WTC11 (cell line): ENCODE measurements around the gene ZIC4. TPM values are rescaled to one million over a fixed set of nuclear protein-coding genes. Genes with fewer than 3 reads are reported as not detected.

Source experiments
- ATAC-seq: fragments of 200-7000 bp; cut with Tn5 transposase; 2 replicates; pipeline ENCODE4 v1.10.0; 2021; ENCODE audit warnings: mild to moderate bottlenecking, moderate library complexity
- CTCF ChIA-PET: fragments of 300-600 bp; sonication (Branson Sonifier 250); formaldehyde crosslinking; loops from one replicate; lab custom pipeline; 2021; ENCODE audit warnings: antibody characterized with exemption; lab: Charles Lee
- POLR2A ChIA-PET: fragments of 350-600 bp; sonication (Branson Sonifier 250); formaldehyde crosslinking; loops from one replicate; lab custom pipeline; 2021; ENCODE audit warnings: antibody characterized with exemption; lab: Charles Lee
- DNase-seq: peaks from one replicate; pipeline ENCODE4 v3.0.0; 2021; ENCODE audit warnings: low spot score
- H3K27ac Mint-ChIP-seq: 2 replicates; pipeline ENCODE4 v1.8.0; 2021; ENCODE audit warnings: mixed read lengths
- H3K27me3 Mint-ChIP-seq: 2 replicates; pipeline ENCODE4 v1.8.0; 2021; ENCODE audit warnings: low read depth, mild to moderate bottlenecking, moderate library complexity, mixed read lengths
- H3K36me3 Mint-ChIP-seq: 2 replicates; pipeline ENCODE4 v1.8.0; 2021; ENCODE audit warnings: mixed read lengths
- H3K4me1 Mint-ChIP-seq: 2 replicates; pipeline ENCODE4 v1.8.0; 2022; ENCODE audit warnings: mixed read lengths
- H3K4me3 Mint-ChIP-seq: 2 replicates; pipeline ENCODE4 v1.8.0; 2021; ENCODE audit warnings: mild to moderate bottlenecking, moderate library complexity, mixed read lengths
- H3K9me3 Mint-ChIP-seq: 2 replicates; pipeline ENCODE4 v1.8.0; 2021; ENCODE audit warnings: mixed read lengths
- CBFB ChIP-seq: sonication (generic); formaldehyde crosslinking; IDR thresholded peaks from 2 replicates; pipeline ENCODE4 v1.8.1; 2022; ENCODE audit warnings: mild to moderate bottlenecking, low read depth, missing genetic modification reagents
- CREM ChIP-seq: sonication (generic); formaldehyde crosslinking; IDR thresholded peaks from 2 replicates; pipeline ENCODE4 v1.8.1; 2022; ENCODE audit warnings: mild to moderate bottlenecking, missing genetic modification reagents, moderate library complexity
- FOXK1 ChIP-seq: sonication (generic); formaldehyde crosslinking; IDR thresholded peaks from 2 replicates; pipeline ENCODE4 v1.8.0; 2022; ENCODE audit warnings: mild to moderate bottlenecking, moderate library complexity, missing genetic modification reagents
- GABPB1 ChIP-seq: sonication (generic); formaldehyde crosslinking; IDR thresholded peaks from 2 replicates; pipeline ENCODE4 v1.8.1; 2023; ENCODE audit warnings: mild to moderate bottlenecking, missing genetic modification reagents
- GRHL2 ChIP-seq: fragments of 250-450 bp; sonication (Bioruptor Pico); IDR thresholded peaks from 2 replicates; pipeline ENCODE4 v1.8.0; 2022; ENCODE audit warnings: mild to moderate bottlenecking, moderate library complexity; ENCODE audit not compliant: insufficient replicate concordance, severe bottlenecking
- MXD4 ChIP-seq: fragments of 250-450 bp; sonication (Bioruptor Pico); IDR thresholded peaks from 2 replicates; pipeline ENCODE4 v1.8.0; 2021; ENCODE audit warnings: mild to moderate bottlenecking, moderate library complexity, borderline replicate concordance
- NR2C2 ChIP-seq: sonication (generic); formaldehyde crosslinking; IDR thresholded peaks from 2 replicates; pipeline ENCODE4 v1.8.0; 2022; ENCODE audit warnings: mild to moderate bottlenecking, missing genetic modification reagents
- RELA ChIP-seq: sonication (generic); formaldehyde crosslinking; IDR thresholded peaks from 2 replicates; pipeline ENCODE4 v1.8.1; 2022; ENCODE audit warnings: missing genetic modification reagents, mild to moderate bottlenecking, borderline replicate concordance
- RORB ChIP-seq: fragments of 250-450 bp; sonication (Bioruptor Pico); IDR thresholded peaks from 2 replicates; pipeline ENCODE4 v1.9.0; 2021; ENCODE audit warnings: mild to moderate bottlenecking
- TP53 ChIP-seq: sonication (generic); formaldehyde crosslinking; IDR thresholded peaks from 2 replicates; pipeline ENCODE4 v1.8.1; 2023; ENCODE audit warnings: mild to moderate bottlenecking, missing genetic modification reagents
- ZBTB21 ChIP-seq: sonication (generic); formaldehyde crosslinking; IDR thresholded peaks from 2 replicates; pipeline ENCODE4 v1.8.1; 2023; ENCODE audit warnings: mild to moderate bottlenecking, missing genetic modification reagents, borderline replicate concordance
- ZNF138 ChIP-seq: sonication (generic); formaldehyde crosslinking; conservative IDR thresholded peaks from 2 replicates; pipeline ENCODE4 v1.8.1; 2022; ENCODE audit warnings: mild to moderate bottlenecking, moderate library complexity, missing genetic modification reagents
- ZNF232 ChIP-seq: sonication (generic); formaldehyde crosslinking; IDR thresholded peaks from 2 replicates; pipeline ENCODE4 v1.8.0; 2022; ENCODE audit warnings: mild to moderate bottlenecking, missing genetic modification reagents
- ZNF263 ChIP-seq: sonication (generic); formaldehyde crosslinking; IDR thresholded peaks from 2 replicates; pipeline ENCODE4 v1.8.1; 2022; ENCODE audit warnings: low read depth, mild to moderate bottlenecking, moderate library complexity, missing genetic modification reagents
- ZNF317 ChIP-seq: sonication (generic); formaldehyde crosslinking; IDR thresholded peaks from 2 replicates; pipeline ENCODE4 v1.8.1; 2023; ENCODE audit warnings: low read depth, mild to moderate bottlenecking, moderate library complexity, missing genetic modification reagents, borderline replicate concordance
- total RNA-seq: library from RNA; stranded (reverse); gene quantifications from 3 replicates; pipeline ENCODE4 v1.2.3, GENCODE V29; 2021
- TF ChIP-seq, protein P1 (sequence below): sonication (generic); formaldehyde crosslinking; IDR thresholded peaks from 2 replicates; pipeline ENCODE4 v1.8.0; 2022; ENCODE audit warnings: mild to moderate bottlenecking, missing genetic modification reagents
- TF ChIP-seq, protein P2 (sequence below): sonication (generic); formaldehyde crosslinking; IDR thresholded peaks from 2 replicates; pipeline ENCODE4 v1.8.1; 2023; ENCODE audit warnings: mild to moderate bottlenecking, missing genetic modification reagents, moderate library complexity
- TF ChIP-seq, protein P3 (sequence below): sonication (generic); formaldehyde crosslinking; IDR thresholded peaks from 2 replicates; pipeline ENCODE4 v1.8.0; 2022; ENCODE audit warnings: mild to moderate bottlenecking, missing genetic modification reagents
- TF ChIP-seq, protein P4 (sequence below): sonication (generic); formaldehyde crosslinking; IDR thresholded peaks from 2 replicates; pipeline ENCODE4 v1.8.1; 2023; ENCODE audit warnings: mild to moderate bottlenecking, missing genetic modification reagents
- TF ChIP-seq, protein P5 (sequence below): sonication (generic); formaldehyde crosslinking; IDR thresholded peaks from 2 replicates; pipeline ENCODE4 v1.8.1; 2023; ENCODE audit warnings: mild to moderate bottlenecking, moderate library complexity, missing genetic modification reagents

ZIC4 gene
- total RNA-seq, 1 experiment from 2014 or later, result 3.5 TPM

DNA sequence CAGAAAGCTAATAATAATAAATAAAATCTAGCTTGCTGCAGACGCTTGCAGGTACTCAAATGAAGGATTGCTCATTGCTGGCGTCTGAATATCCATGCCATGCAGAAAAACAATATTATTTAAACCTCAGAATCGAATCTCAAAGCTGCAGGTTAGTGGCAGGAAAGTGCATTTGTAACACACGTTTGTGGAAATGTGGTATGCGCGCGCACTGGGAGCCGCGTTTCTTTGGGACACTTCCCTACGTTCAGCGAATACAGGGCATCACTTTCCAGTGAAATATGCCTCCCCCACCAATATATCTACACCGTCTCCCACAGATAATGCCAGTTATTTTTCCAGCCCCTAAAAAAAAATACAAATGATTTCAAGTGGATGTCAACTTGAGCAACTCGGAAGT is 37.1 kb downstream of the ZIC4 start:
- Mint-ChIP-seq H3K4me1 (peaks cover 60% of the 10 kb centered on the region), H3K27me3 (peaks cover 98% of the 10 kb centered on the region), H3K27ac (no peak overlapping the region), H3K4me3 (peak overlapping the region; percentile 66), H3K36me3 (no peaks in the 10 kb centered on the region), H3K9me3 (no peaks in the 10 kb centered on the region)
- TF ChIP-seq CREM (CRISPR knock-in tag), result no peak
- TF ChIP-seq, protein P1, sequence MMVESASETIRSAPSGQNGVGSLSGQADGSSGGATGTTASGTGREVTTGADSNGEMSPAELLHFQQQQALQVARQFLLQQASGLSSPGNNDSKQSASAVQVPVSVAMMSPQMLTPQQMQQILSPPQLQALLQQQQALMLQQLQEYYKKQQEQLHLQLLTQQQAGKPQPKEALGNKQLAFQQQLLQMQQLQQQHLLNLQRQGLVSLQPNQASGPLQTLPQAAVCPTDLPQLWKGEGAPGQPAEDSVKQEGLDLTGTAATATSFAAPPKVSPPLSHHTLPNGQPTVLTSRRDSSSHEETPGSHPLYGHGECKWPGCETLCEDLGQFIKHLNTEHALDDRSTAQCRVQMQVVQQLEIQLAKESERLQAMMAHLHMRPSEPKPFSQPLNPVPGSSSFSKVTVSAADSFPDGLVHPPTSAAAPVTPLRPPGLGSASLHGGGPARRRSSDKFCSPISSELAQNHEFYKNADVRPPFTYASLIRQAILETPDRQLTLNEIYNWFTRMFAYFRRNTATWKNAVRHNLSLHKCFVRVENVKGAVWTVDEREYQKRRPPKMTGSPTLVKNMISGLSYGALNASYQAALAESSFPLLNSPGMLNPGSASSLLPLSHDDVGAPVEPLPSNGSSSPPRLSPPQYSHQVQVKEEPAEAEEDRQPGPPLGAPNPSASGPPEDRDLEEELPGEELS (CRISPR knock-in tag), result no peak
- no peak for TF ChIP-seq FOXK1
- TF ChIP-seq, protein P2, sequence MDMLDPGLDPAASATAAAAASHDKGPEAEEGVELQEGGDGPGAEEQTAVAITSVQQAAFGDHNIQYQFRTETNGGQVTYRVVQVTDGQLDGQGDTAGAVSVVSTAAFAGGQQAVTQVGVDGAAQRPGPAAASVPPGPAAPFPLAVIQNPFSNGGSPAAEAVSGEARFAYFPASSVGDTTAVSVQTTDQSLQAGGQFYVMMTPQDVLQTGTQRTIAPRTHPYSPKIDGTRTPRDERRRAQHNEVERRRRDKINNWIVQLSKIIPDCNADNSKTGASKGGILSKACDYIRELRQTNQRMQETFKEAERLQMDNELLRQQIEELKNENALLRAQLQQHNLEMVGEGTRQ (CRISPR knock-in tag), result no peak
- TF ChIP-seq, protein P3, sequence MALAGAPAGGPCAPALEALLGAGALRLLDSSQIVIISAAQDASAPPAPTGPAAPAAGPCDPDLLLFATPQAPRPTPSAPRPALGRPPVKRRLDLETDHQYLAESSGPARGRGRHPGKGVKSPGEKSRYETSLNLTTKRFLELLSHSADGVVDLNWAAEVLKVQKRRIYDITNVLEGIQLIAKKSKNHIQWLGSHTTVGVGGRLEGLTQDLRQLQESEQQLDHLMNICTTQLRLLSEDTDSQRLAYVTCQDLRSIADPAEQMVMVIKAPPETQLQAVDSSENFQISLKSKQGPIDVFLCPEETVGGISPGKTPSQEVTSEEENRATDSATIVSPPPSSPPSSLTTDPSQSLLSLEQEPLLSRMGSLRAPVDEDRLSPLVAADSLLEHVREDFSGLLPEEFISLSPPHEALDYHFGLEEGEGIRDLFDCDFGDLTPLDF, result no peak
- TF ChIP-seq, protein P4, sequence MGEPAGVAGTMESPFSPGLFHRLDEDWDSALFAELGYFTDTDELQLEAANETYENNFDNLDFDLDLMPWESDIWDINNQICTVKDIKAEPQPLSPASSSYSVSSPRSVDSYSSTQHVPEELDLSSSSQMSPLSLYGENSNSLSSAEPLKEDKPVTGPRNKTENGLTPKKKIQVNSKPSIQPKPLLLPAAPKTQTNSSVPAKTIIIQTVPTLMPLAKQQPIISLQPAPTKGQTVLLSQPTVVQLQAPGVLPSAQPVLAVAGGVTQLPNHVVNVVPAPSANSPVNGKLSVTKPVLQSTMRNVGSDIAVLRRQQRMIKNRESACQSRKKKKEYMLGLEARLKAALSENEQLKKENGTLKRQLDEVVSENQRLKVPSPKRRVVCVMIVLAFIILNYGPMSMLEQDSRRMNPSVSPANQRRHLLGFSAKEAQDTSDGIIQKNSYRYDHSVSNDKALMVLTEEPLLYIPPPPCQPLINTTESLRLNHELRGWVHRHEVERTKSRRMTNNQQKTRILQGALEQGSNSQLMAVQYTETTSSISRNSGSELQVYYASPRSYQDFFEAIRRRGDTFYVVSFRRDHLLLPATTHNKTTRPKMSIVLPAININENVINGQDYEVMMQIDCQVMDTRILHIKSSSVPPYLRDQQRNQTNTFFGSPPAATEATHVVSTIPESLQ (CRISPR knock-in tag), result no peak
- TF ChIP-seq MXD4 (CRISPR knock-in tag), result no peak
- no peak for TF ChIP-seq ZNF263 (CRISPR knock-in tag)
- TF ChIP-seq NR2C2 (CRISPR knock-in tag), result no peak
- no peak for TF ChIP-seq GRHL2
- TF ChIP-seq RORB (CRISPR knock-in tag), result no peak
- TF ChIP-seq CBFB (CRISPR knock-in tag), result no peak
- TF ChIP-seq GABPB1, result no peak
- TF ChIP-seq, protein P5, sequence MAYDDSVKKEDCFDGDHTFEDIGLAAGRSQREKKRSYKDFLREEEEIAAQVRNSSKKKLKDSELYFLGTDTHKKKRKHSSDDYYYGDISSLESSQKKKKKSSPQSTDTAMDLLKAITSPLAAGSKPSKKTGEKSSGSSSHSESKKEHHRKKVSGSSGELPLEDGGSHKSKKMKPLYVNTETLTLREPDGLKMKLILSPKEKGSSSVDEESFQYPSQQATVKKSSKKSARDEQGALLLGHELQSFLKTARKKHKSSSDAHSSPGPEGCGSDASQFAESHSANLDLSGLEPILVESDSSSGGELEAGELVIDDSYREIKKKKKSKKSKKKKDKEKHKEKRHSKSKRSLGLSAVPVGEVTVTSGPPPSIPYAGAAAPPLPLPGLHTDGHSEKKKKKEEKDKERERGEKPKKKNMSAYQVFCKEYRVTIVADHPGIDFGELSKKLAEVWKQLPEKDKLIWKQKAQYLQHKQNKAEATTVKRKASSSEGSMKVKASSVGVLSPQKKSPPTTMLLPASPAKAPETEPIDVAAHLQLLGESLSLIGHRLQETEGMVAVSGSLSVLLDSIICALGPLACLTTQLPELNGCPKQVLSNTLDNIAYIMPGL (CRISPR knock-in tag), result no peak
- TF ChIP-seq ZNF138 (CRISPR knock-in tag), result no peak
- TF ChIP-seq ZNF317, result no peak
- no peak for TF ChIP-seq RELA (CRISPR knock-in tag)
- no peak for TF ChIP-seq ZBTB21 (CRISPR knock-in tag)
- TF ChIP-seq TP53, result no peak
- no peak for TF ChIP-seq ZNF232 (CRISPR knock-in tag)
- CTCF ChIA-PET, result interaction anchor here (0.9 to 3.7 kb wide), 7 partner anchors 8 to 23 kb away, joined by 3 to 43 read pairs (median 5); no protein-coding TSS in a partner anchor
- POLR2A ChIA-PET, result interaction anchor here (0.5 kb wide), 1 partner anchor 10 kb away, joined by 3 read pairs; no protein-coding TSS in a partner anchor
- ATAC-seq (no peak), DNase-seq (no peak)
